ENCODE results near the gene OR6M1. TPM values are rescaled to one million over a fixed set of nuclear protein-coding genes. Genes with fewer than 3 reads are reported as not detected.

OR6M1 gene
- total and polyA plus RNA-seq, 2 of the 13 experiments (the other 11 are each of a cell fraction or from before 2014, with no cell fraction given), result not detected

DNA sequence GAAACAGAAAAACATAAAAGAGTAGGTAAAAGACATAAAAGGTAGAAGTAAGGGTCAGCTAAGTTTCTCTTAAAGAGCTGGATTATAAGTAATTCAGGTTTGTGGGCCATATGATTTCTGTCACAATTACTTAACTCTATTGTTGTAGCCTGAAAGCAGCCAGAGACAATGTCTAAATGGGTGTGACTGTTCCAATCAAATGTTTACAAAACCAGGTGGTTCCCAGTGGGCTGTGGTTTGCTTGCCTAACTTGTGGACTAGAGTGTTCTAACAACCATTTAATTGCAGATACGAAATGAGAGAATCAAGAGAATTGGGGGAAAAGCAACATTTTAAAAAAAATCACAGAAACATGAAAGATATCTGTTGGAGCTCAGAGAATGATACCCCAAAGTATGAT lies 22.6 kb downstream of the OR6M1 start:
- no peak for FAIRE-seq

More for the DNA sequence above, 22.6 kb downstream of the OR6M1 start:
- Histone ChIP-seq H3K9me3 (ENCODE audit: low read length) (no peaks in the 10 kb centered on the region), H2AFZ (ENCODE audit: low read length) (no peak overlapping the region), H3K36me3 (replicated peaks in 1 of 2; ENCODE audit: control insufficient read depth in 1 of 2, insufficient read depth in 2 of 2, low read length in 2 of 2) (no peaks in the 10 kb centered on the region), H3K27ac (ENCODE audit: extremely low read length, insufficient read depth, low read length) (no peak overlapping the region), H3K4me2 (ENCODE audit: low read depth, low read length) (no peak overlapping the region), H4K20me1 (ENCODE audit: insufficient read depth, low read length) (no peaks in the 10 kb centered on the region), H3K4me3 (replicated peaks in 1 of 3; ENCODE audit: insufficient read depth in 1 of 3, low read depth in 2 of 3, low read length in 3 of 3) (no peak overlapping the region), H3K27me3 (ENCODE audit: control insufficient read depth in 1 of 2, insufficient read depth in 2 of 2, low read length in 2 of 2) (no peaks in the 10 kb centered on the region), H3K79me2 (ENCODE audit: insufficient read depth, low read length) (no peaks in the 10 kb centered on the region), H3K9ac (ENCODE audit: insufficient read depth, low read depth, low read length) (no peak overlapping the region), H3K4me1 (ENCODE audit: insufficient read depth, low read length) (no peaks in the 10 kb centered on the region)
- TF ChIP-seq CREB1 (IDR thresholded peaks at IDR 0.05) (no peak), CREB1 (CRISPR knock-in tag; IDR thresholded peaks at IDR 0.05) (no peak), ZNF326 (CRISPR knock-in tag; IDR thresholded peaks at IDR 0.05; ENCODE audit: borderline replicate concordance) (no peak), HNF4A (CRISPR knock-in tag; IDR thresholded peaks at IDR 0.05) (no peak), GATAD2A (CRISPR knock-in tag; IDR thresholded peaks at IDR 0.05) (no peak)
- TF ChIP-seq, protein P1, sequence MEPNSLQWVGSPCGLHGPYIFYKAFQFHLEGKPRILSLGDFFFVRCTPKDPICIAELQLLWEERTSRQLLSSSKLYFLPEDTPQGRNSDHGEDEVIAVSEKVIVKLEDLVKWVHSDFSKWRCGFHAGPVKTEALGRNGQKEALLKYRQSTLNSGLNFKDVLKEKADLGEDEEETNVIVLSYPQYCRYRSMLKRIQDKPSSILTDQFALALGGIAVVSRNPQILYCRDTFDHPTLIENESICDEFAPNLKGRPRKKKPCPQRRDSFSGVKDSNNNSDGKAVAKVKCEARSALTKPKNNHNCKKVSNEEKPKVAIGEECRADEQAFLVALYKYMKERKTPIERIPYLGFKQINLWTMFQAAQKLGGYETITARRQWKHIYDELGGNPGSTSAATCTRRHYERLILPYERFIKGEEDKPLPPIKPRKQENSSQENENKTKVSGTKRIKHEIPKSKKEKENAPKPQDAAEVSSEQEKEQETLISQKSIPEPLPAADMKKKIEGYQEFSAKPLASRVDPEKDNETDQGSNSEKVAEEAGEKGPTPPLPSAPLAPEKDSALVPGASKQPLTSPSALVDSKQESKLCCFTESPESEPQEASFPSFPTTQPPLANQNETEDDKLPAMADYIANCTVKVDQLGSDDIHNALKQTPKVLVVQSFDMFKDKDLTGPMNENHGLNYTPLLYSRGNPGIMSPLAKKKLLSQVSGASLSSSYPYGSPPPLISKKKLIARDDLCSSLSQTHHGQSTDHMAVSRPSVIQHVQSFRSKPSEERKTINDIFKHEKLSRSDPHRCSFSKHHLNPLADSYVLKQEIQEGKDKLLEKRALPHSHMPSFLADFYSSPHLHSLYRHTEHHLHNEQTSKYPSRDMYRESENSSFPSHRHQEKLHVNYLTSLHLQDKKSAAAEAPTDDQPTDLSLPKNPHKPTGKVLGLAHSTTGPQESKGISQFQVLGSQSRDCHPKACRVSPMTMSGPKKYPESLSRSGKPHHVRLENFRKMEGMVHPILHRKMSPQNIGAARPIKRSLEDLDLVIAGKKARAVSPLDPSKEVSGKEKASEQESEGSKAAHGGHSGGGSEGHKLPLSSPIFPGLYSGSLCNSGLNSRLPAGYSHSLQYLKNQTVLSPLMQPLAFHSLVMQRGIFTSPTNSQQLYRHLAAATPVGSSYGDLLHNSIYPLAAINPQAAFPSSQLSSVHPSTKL (CRISPR knock-in tag; IDR thresholded peaks at IDR 0.05), result no peak
- TF ChIP-seq, protein P2, sequence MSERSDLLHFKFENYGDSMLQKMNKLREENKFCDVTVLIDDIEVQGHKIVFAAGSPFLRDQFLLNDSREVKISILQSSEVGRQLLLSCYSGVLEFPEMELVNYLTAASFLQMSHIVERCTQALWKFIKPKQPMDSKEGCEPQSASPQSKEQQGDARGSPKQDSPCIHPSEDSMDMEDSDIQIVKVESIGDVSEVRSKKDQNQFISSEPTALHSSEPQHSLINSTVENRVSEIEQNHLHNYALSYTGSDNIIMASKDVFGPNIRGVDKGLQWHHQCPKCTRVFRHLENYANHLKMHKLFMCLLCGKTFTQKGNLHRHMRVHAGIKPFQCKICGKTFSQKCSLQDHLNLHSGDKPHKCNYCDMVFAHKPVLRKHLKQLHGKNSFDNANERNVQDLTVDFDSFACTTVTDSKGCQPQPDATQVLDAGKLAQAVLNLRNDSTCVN (CRISPR knock-in tag; IDR thresholded peaks at IDR 0.05; ENCODE audit: borderline replicate concordance), result no peak
- intact Hi-C loops (cut with micrococcal nuclease; ENCODE audit: unreplicated experiment) (no loop called here), in situ Hi-C loops (cut with HindIII; ENCODE audit: extremely low pct_ligation_motif_present, low pct_unique_long_range_greater_than_20kb) (no loop called here)
- no TSS peak for BruUV-seq (replicated peaks)
- ChIA-PET POLR2A (no interaction called here), CTCF (ENCODE audit: low intra/inter-chr PET ratio, low total read pairs) (no interaction called here)
- WGBS (ENCODE audit: low lambda C conversion rate), result 0% methylated on average over 1 of the region's 1 CpG
- ATAC-seq (no peak), DNase-seq (ENCODE audit: low spot score) (no peak)

Measured in HepG2 (cell line).